ENCODE results near the gene TAF13.
"Not testable (repeated sequence)": the region's sequence is repeated elsewhere in the genome, so short reads cannot be mapped to it uniquely, and the experiment has no call there.

TAF13 gene

GRCh38 chr1:109046671-109047070 lies 29.1 kb downstream of the TAF13 start:
- no peak for DNase-seq (ENCODE audit: low read depth)

GRCh38 chr1:109045595-109045994 lies 30.2 kb downstream of the TAF13 start:
- no peak for DNase-seq (ENCODE audit: low read depth)

GRCh38 chr1:109041621-109042468 lies 34.0 kb downstream of the TAF13 start, which contains the start of gene WDR47:
WDR47 (minus strand) TSS chr1:109042102; CDS start chr1:109023512, 18,590 bp downstream.
- peak; percentile 95 for DNase-seq (ENCODE audit: low read depth)

GRCh38 chr1:109040989-109041620 lies 34.7 kb downstream of the TAF13 start:
- no peak for DNase-seq (ENCODE audit: low read depth)

GRCh38 chr1:109040627-109040988 lies 35.2 kb downstream of the TAF13 start:
- DNase-seq (ENCODE audit: low read depth) = no peak

GRCh38 chr1:109034382-109034781 lies 41.4 kb downstream of the TAF13 start:
- no peak for DNase-seq (ENCODE audit: low read depth)

- DNase-seq (ENCODE audit: low read depth) = not testable (repeated sequence)
These were observed 46.3 kb downstream of the TAF13 start for GRCh38 chr1:109029493-109029892.

GRCh38 chr1:109027841-109028240 lies 48.0 kb downstream of the TAF13 start:
- no peak for DNase-seq (ENCODE audit: low read depth)

GRCh38 chr1:109025694-109026093 lies 50.1 kb downstream of the TAF13 start:
- no peak for DNase-seq (ENCODE audit: low read depth)

- no peak for DNase-seq (ENCODE audit: low read depth)
These were observed 51.2 kb downstream of the TAF13 start for GRCh38 chr1:109024646-109025045.

GRCh38 chr1:109020693-109021257 lies 55.0 kb downstream of the TAF13 start:
- no peak for DNase-seq (ENCODE audit: low read depth)

GRCh38 chr1:109017719-109018118 lies 58.1 kb downstream of the TAF13 start:
- DNase-seq (ENCODE audit: low read depth) = not testable (repeated sequence)

- no peak for DNase-seq (ENCODE audit: low read depth)
These were observed 58.7 kb downstream of the TAF13 start for GRCh38 chr1:109017134-109017533.
